Liver (tissue), 9 donors: ENCODE data around the gene MDM2. TPM values are rescaled to one million over a fixed set of nuclear protein-coding genes. Genes with fewer than 3 reads are reported as not detected.

Experiments used
- DNase-seq: peaks from one replicate; pipeline ENCODE4 v3.0.0-alpha.2; 2017; ENCODE audit warnings: low spot score
- H3K27ac ChIP-seq, 2 donors: one replicate each; pipeline ENCODE4 v1.7.0; 2013; ENCODE audit warnings: inconsistent platforms in 2 of 2, low read length in 2 of 2, control low read depth in 1 of 2, low read depth in 1 of 2, mild to moderate bottlenecking in 1 of 2
- H3K27me3 ChIP-seq, 4 donors: one replicate each; pipeline versions ENCODE4 v1.6.1 to v1.7.0; 2013; ENCODE audit warnings: low read length in 3 of 4, inconsistent platforms in 1 of 4, mild to moderate bottlenecking in 1 of 4, moderate library complexity in 1 of 4; ENCODE audit not compliant: control insufficient read depth in 4 of 4, insufficient read depth in 4 of 4
- H3K36me3 ChIP-seq, 4 donors: one replicate each; pipeline versions ENCODE4 v1.6.1 to v1.7.0; 2013; ENCODE audit warnings: low read length in 3 of 4, mild to moderate bottlenecking in 3 of 4, low read depth in 1 of 4, moderate library complexity in 1 of 4; ENCODE audit not compliant: control insufficient read depth in 4 of 4, insufficient read depth in 3 of 4
- H3K4me1 ChIP-seq, 4 donors: one replicate each; pipeline versions ENCODE4 v1.6.1 to v1.7.0; 2013; ENCODE audit warnings: low read length in 3 of 4, mild to moderate bottlenecking in 3 of 4, moderate library complexity in 1 of 4; ENCODE audit not compliant: control insufficient read depth in 4 of 4, insufficient read depth in 4 of 4
- H3K4me3 ChIP-seq, 3 donors: one replicate each; pipeline versions ENCODE4 v1.6.1 to v1.7.0; 2013; ENCODE audit warnings: low read length in 3 of 3, control low read depth in 1 of 3, low read depth in 1 of 3, mild to moderate bottlenecking in 1 of 3
- H3K9ac ChIP-seq, 2 donors: one replicate each; pipeline ENCODE4 v1.7.0; 2013; ENCODE audit warnings: low read length in 2 of 2, mild to moderate bottlenecking in 2 of 2, moderate library complexity in 2 of 2, control low read depth in 1 of 2, low read depth in 1 of 2
- H3K9me3 ChIP-seq, 4 donors: one replicate each; pipeline versions ENCODE4 v1.6.1 to v1.7.0; 2013; ENCODE audit warnings: low read length in 3 of 4; ENCODE audit not compliant: control insufficient read depth in 4 of 4
- EGR1 ChIP-seq, 2 donors: IDR thresholded peaks; 2 replicates each; pipeline ENCODE4 v1.6.1; 2016 to 2018; ENCODE audit warnings: antibody characterized with exemption in 2 of 2, low read depth in 2 of 2
- FOXA1 ChIP-seq: IDR thresholded peaks from 2 replicates; pipeline ENCODE4 v1.6.1; 2016; ENCODE audit warnings: antibody characterized with exemption
- FOXA2 ChIP-seq: IDR thresholded peaks from 2 replicates; pipeline ENCODE4 v1.6.1; 2016; ENCODE audit warnings: antibody characterized with exemption
- GABPA ChIP-seq, 2 donors: IDR thresholded peaks in 1 of 2; conservative IDR thresholded peaks in 1 of 2; 2 replicates each; pipeline ENCODE4 v1.6.1; 2016; ENCODE audit warnings: antibody characterized with exemption in 2 of 2, mild to moderate bottlenecking in 1 of 2, moderate library complexity in 1 of 2
- HNF4A ChIP-seq, 2 donors: conservative IDR thresholded peaks; 2 replicates each; pipeline ENCODE4 v1.6.1; 2016; ENCODE audit warnings: antibody characterized with exemption in 2 of 2, mild to moderate bottlenecking in 2 of 2
- HNF4G ChIP-seq: IDR thresholded peaks from 2 replicates; pipeline ENCODE4 v1.6.1; 2016; ENCODE audit warnings: antibody characterized with exemption
- JUND ChIP-seq, 2 donors: IDR thresholded peaks; 2 replicates each; pipeline ENCODE4 v1.6.1; 2016; ENCODE audit warnings: antibody characterized with exemption in 2 of 2
- NR2F2 ChIP-seq: IDR thresholded peaks from 2 replicates; pipeline ENCODE4 v1.6.1; 2016; ENCODE audit warnings: antibody characterized with exemption
- RAD21 ChIP-seq, 2 donors: IDR thresholded peaks; 2 replicates each; pipeline ENCODE4 v1.6.1; 2016; ENCODE audit warnings: antibody characterized with exemption in 2 of 2, mild to moderate bottlenecking in 2 of 2
- RXRA ChIP-seq, 2 donors: IDR thresholded peaks; 2 replicates each; pipeline ENCODE4 v1.6.1; 2017 to 2018; ENCODE audit warnings: antibody characterized with exemption in 2 of 2, mild to moderate bottlenecking in 1 of 2
- SP1 ChIP-seq: IDR thresholded peaks from 2 replicates; pipeline ENCODE4 v1.6.1; 2018; ENCODE audit warnings: antibody characterized with exemption, mild to moderate bottlenecking
- TAF1 ChIP-seq: conservative IDR thresholded peaks from 2 replicates; pipeline ENCODE4 v1.6.1; 2016; ENCODE audit warnings: antibody characterized with exemption, mild to moderate bottlenecking
- YY1 ChIP-seq: IDR thresholded peaks from 2 replicates; pipeline ENCODE4 v1.6.1; 2016; ENCODE audit warnings: antibody characterized with exemption, mild to moderate bottlenecking
- WGBS: extraction: QIAGEN DNeasy Blood & Tissue Kit; methylation state at CpG from one replicate; pipeline ENCODE4 v1.1.7; 2013; 5-methylcytosine and 5-hydroxymethylcytosine counted together
- polyA plus RNA-seq, 2 donors: library from polyadenylated mRNA; stranded (reverse) in 1 of 2; unstranded in 1 of 2; fragments of 200-250 nt in 1 of 2; fragments of >200 nt in 1 of 2; fragmentation: Nextera tagmentation in 1 of 2; extraction: Ambion mirVana in 1 of 2; gene quantifications; one replicate each; pipeline versions ENCODE4 v1.2.1 to v1.2.3, GENCODE V29; 2013 to 2015
- total RNA-seq, 2 donors: library from RNA; depleted of rRNA; stranded (reverse); fragments of >200 nt; gene quantifications; one replicate each; pipeline ENCODE4 v1.2.3, GENCODE V29; 2014
- TF ChIP-seq, protein P1 (sequence below): IDR thresholded peaks from 2 replicates; pipeline ENCODE4 v1.6.1; 2016; ENCODE audit warnings: antibody characterized with exemption, mild to moderate bottlenecking
- TF ChIP-seq, protein P2 (sequence below): IDR thresholded peaks from 2 replicates; pipeline ENCODE4 v1.6.1; 2016; ENCODE audit warnings: antibody characterized with exemption
- TF ChIP-seq, protein P3 (sequence below): IDR thresholded peaks from 2 replicates; pipeline ENCODE4 v1.6.1; 2016; ENCODE audit warnings: antibody characterized with exemption
- TF ChIP-seq, protein P4 (sequence below): fragments of 150-350 bp; IDR thresholded peaks from 2 replicates; pipeline ENCODE4 v1.5.1; 2017; ENCODE audit warnings: improper control_type of control experiment, low read depth, low read length; ENCODE audit not compliant: missing input control
- TF ChIP-seq, protein P5 (sequence below): IDR thresholded peaks from 2 replicates; pipeline ENCODE4 v1.6.1; 2016; ENCODE audit warnings: antibody characterized with exemption
- donor health status: healthy.
- donor health status: healthy.
- donor health status: healthy.
- donor health status: healthy.
- donor health status: healthy.

The MDM2 gene
- total and polyA plus RNA-seq, 4 donors = 10.1 to 69.4 (median 36.9) TPM

DNA sequence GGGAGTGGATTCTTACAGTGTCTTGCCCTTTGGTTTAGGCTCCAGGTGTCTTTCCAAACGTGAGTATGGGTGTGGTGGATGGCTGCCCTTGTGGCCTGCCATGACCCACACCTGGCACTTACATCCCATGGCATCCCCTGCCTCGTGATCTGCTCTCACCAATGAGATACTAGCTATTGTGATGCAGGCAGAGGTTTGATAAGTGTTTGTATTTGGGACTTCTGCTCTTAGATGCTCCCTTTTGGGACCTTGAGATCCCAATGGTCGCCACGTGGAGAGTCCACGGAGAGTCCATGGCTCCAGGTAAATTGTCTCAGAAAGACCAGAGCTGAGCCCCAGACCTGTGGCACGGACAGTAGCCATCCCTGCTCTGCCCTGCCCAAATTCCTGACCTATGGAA is 62.5 kb downstream of the MDM2 start:
- Histone ChIP-seq H3K4me1 (no peaks in the 10 kb centered on the region), H3K9ac (no peak overlapping the region), H3K36me3 (peaks cover 6 to 48% (median 22%) of the 10 kb centered on the region in 4 donors), H3K9me3 (no peaks in the 10 kb centered on the region), H3K4me3 (no peak overlapping the region), H3K27me3 (no peaks in the 10 kb centered on the region), H3K27ac (no peak overlapping the region)
- WGBS = 89% methylated on average over 6 of the region's 6 CpGs
- no peak for DNase-seq
- TF ChIP-seq RXRA (IDR thresholded peaks at IDR 0.05) (no peak), TAF1 (no peak), HNF4G (no peak), NR2F2 (no peak), FOXA1 (no peak), RAD21 (IDR thresholded peaks at IDR 0.05) (no peak)
- TF ChIP-seq, protein P1, sequence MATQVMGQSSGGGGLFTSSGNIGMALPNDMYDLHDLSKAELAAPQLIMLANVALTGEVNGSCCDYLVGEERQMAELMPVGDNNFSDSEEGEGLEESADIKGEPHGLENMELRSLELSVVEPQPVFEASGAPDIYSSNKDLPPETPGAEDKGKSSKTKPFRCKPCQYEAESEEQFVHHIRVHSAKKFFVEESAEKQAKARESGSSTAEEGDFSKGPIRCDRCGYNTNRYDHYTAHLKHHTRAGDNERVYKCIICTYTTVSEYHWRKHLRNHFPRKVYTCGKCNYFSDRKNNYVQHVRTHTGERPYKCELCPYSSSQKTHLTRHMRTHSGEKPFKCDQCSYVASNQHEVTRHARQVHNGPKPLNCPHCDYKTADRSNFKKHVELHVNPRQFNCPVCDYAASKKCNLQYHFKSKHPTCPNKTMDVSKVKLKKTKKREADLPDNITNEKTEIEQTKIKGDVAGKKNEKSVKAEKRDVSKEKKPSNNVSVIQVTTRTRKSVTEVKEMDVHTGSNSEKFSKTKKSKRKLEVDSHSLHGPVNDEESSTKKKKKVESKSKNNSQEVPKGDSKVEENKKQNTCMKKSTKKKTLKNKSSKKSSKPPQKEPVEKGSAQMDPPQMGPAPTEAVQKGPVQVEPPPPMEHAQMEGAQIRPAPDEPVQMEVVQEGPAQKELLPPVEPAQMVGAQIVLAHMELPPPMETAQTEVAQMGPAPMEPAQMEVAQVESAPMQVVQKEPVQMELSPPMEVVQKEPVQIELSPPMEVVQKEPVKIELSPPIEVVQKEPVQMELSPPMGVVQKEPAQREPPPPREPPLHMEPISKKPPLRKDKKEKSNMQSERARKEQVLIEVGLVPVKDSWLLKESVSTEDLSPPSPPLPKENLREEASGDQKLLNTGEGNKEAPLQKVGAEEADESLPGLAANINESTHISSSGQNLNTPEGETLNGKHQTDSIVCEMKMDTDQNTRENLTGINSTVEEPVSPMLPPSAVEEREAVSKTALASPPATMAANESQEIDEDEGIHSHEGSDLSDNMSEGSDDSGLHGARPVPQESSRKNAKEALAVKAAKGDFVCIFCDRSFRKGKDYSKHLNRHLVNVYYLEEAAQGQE = no peak
- TF ChIP-seq, protein P2, sequence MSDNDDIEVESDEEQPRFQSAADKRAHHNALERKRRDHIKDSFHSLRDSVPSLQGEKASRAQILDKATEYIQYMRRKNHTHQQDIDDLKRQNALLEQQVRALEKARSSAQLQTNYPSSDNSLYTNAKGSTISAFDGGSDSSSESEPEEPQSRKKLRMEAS = no peak
- TF ChIP-seq, protein P3, sequence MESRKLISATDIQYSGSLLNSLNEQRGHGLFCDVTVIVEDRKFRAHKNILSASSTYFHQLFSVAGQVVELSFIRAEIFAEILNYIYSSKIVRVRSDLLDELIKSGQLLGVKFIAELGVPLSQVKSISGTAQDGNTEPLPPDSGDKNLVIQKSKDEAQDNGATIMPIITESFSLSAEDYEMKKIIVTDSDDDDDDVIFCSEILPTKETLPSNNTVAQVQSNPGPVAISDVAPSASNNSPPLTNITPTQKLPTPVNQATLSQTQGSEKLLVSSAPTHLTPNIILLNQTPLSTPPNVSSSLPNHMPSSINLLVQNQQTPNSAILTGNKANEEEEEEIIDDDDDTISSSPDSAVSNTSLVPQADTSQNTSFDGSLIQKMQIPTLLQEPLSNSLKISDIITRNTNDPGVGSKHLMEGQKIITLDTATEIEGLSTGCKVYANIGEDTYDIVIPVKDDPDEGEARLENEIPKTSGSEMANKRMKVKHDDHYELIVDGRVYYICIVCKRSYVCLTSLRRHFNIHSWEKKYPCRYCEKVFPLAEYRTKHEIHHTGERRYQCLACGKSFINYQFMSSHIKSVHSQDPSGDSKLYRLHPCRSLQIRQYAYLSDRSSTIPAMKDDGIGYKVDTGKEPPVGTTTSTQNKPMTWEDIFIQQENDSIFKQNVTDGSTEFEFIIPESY = no peak

DNA sequence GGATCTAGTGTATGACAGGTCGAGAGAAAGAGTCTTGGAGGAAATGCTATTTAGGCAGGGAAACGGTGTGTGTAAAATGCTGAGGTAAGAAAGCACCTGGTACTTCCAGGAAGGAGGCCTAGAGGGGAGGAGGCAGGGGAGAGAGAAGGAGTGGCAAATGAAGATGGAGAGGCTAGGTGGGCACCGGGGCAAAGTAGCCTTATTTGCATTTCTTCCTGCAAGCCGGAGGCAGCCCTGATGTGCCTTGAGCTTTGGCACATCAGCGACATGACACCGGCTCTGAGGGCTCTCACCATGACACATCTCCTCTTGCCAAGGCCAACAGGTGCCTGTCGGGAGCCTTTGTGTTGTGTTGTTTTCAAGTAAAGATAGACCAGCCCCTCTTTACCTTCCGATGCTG is 63.4 kb downstream of the MDM2 start:
- Histone ChIP-seq H3K27me3 (no peaks in the 10 kb centered on the region), H3K4me1 (no peaks in the 10 kb centered on the region), H3K9ac (no peak overlapping the region), H3K36me3 (peaks cover 5 to 42% (median 22%) of the 10 kb centered on the region in 4 donors), H3K9me3 (no peaks in the 10 kb centered on the region), H3K27ac (no peak overlapping the region), H3K4me3 (no peak overlapping the region)
- TF ChIP-seq, protein P2 = no peak
- TF ChIP-seq TAF1 = no peak
- TF ChIP-seq HNF4G = no peak
- TF ChIP-seq, protein P4, sequence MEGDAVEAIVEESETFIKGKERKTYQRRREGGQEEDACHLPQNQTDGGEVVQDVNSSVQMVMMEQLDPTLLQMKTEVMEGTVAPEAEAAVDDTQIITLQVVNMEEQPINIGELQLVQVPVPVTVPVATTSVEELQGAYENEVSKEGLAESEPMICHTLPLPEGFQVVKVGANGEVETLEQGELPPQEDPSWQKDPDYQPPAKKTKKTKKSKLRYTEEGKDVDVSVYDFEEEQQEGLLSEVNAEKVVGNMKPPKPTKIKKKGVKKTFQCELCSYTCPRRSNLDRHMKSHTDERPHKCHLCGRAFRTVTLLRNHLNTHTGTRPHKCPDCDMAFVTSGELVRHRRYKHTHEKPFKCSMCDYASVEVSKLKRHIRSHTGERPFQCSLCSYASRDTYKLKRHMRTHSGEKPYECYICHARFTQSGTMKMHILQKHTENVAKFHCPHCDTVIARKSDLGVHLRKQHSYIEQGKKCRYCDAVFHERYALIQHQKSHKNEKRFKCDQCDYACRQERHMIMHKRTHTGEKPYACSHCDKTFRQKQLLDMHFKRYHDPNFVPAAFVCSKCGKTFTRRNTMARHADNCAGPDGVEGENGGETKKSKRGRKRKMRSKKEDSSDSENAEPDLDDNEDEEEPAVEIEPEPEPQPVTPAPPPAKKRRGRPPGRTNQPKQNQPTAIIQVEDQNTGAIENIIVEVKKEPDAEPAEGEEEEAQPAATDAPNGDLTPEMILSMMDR = no peak
- TF ChIP-seq RXRA (IDR thresholded peaks at IDR 0.05) = no peak
- no peak for TF ChIP-seq SP1
- no peak for TF ChIP-seq EGR1 (IDR thresholded peaks at IDR 0.05; ENCODE audit: low read depth in 2 of 2)
- TF ChIP-seq FOXA2 = no peak
- TF ChIP-seq HNF4A (conservative IDR thresholded peaks at IDR 0.05) = no peak
- TF ChIP-seq, protein P5, sequence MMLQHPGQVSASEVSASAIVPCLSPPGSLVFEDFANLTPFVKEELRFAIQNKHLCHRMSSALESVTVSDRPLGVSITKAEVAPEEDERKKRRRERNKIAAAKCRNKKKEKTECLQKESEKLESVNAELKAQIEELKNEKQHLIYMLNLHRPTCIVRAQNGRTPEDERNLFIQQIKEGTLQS = no peak
- no peak for TF ChIP-seq NR2F2
- no peak for TF ChIP-seq GABPA (IDR thresholded peaks at IDR 0.05 in 1 of 2, conservative IDR thresholded peaks at IDR 0.05 in 1 of 2)
- no peak for TF ChIP-seq JUND (IDR thresholded peaks at IDR 0.05)
- TF ChIP-seq RAD21 (IDR thresholded peaks at IDR 0.05) = no peak
- TF ChIP-seq, protein P1 = no peak
- TF ChIP-seq FOXA1 = no peak
- TF ChIP-seq, protein P3 = no peak
- TF ChIP-seq YY1 = no peak
- DNase-seq = no peak
- whole genome bisulfite sequencing = 88% methylated on average over 8 of the region's 8 CpGs
